Occipital lobe (tissue), 2 donors: ENCODE data around the gene VOPP1. TPM values are rescaled to one million over a fixed set of nuclear protein-coding genes. Genes with fewer than 3 reads are reported as not detected.

ENCODE experiments used
- DNase-seq: peaks from one replicate; lab custom pipeline; 2025; lab: John Stamatoyannopoulos, UW
- total RNA-seq: library from RNA; depleted of rRNA; stranded (reverse); fragments of >200 nt; gene quantifications from one replicate; pipeline ENCODE4 v1.2.3, GENCODE V29; 2014

The VOPP1 gene
- total RNA-seq, 1 donor from 2014 or later = 108 TPM

- DNase-seq = no peak
Measured at GRCh38 chr7:55556031-55556430, 16.3 kb downstream of the VOPP1 start.

GRCh38 chr7:55555160-55555559 is 17.1 kb downstream of the VOPP1 start:
- DNase-seq = no peak

- no peak for DNase-seq
Measured at GRCh38 chr7:55554038-55554437, 18.3 kb downstream of the VOPP1 start.

GRCh38 chr7:55553024-55553345 is 19.3 kb downstream of the VOPP1 start:
- DNase-seq = no peak

- peak; percentile 53 for DNase-seq
Measured at GRCh38 chr7:55552320-55553023, 19.8 kb downstream of the VOPP1 start.

GRCh38 chr7:55550841-55551537 is 21.3 kb downstream of the VOPP1 start:
- DNase-seq = no peak

- DNase-seq = no peak
Measured at GRCh38 chr7:55550010-55550663, 22.2 kb downstream of the VOPP1 start.

- DNase-seq = no peak
Measured at GRCh38 chr7:55549457-55549856, 22.8 kb downstream of the VOPP1 start.

- no peak for DNase-seq
Measured at GRCh38 chr7:55548295-55548731, 24.0 kb downstream of the VOPP1 start.

- DNase-seq = peak; percentile 40
Measured at GRCh38 chr7:55546814-55547213, 25.5 kb downstream of the VOPP1 start.

GRCh38 chr7:55545496-55545895 is 26.8 kb downstream of the VOPP1 start:
- no peak for DNase-seq

- no peak for DNase-seq
Measured at GRCh38 chr7:55540226-55540858, 32.0 kb downstream of the VOPP1 start.

GRCh38 chr7:55539380-55539779 is 32.9 kb downstream of the VOPP1 start:
- DNase-seq = no peak

- DNase-seq = no peak
Measured at GRCh38 chr7:55538538-55538937, 33.8 kb downstream of the VOPP1 start.

GRCh38 chr7:55537458-55537990 is 34.8 kb downstream of the VOPP1 start:
- no peak for DNase-seq

- DNase-seq = no peak
Measured at GRCh38 chr7:55536619-55537457, 35.5 kb downstream of the VOPP1 start.

- DNase-seq = no peak
Measured at GRCh38 chr7:55535617-55536016, 36.7 kb downstream of the VOPP1 start.

- DNase-seq = no peak
Measured at GRCh38 chr7:55534916-55535590, 37.2 kb downstream of the VOPP1 start.

- no peak for DNase-seq
Measured at GRCh38 chr7:55534262-55534915, 37.9 kb downstream of the VOPP1 start.

- no peak for DNase-seq
Measured at GRCh38 chr7:55533729-55534080, 38.6 kb downstream of the VOPP1 start.
